NCI-H2196 (cell line): ENCODE results near the gene GPR89B.
"Not testable (repeated sequence)": the region's sequence is repeated elsewhere in the genome, so short reads cannot be mapped to it uniquely, and the experiment has no call there.

Source experiments
- DNase-seq: peaks from one replicate; lab custom pipeline; 2025; ENCODE audit not compliant: unreplicated experiment; lab: John Stamatoyannopoulos, UW

GPR89B gene

DNA sequence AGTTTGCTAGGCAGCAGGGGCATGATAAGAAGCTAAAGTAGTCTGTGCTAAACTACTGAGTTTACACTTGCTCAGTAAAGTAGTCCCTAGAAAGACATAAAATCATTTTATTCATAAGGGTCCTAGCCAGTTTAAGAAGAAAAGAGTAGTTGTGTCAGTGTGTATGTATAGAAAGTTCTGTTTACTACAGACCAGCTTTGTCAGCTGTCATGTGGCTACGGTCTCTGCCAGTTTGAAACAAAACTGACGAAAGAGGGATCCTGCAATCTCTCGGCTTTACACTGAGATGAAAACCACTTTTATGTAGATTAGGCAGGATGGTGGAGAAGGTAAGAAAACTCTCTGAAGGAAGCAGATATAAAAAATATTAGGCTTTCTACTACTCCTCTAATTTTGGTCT, 7.1 kb downstream of the GPR89B start:
- not testable (repeated sequence) for DNase-seq

DNA sequence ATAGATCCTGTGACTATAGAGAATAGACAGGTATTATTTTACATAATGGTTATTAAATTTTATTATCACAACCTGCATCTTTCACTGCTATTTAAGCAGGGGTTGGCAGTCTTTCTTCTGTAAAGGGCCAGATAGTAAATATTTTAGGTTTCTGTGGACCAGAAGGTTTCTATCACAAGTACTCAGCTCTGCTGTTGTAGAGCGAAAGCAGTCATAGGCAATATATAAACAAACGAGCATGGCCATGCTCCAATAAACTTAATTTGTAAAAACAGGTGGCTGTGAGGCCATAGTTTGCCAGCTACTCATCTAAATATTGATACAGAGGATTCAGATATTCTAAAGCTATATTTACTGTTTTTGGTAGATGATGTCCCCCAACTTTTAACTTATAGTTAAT, 12.2 kb downstream of the GPR89B start:
- DNase-seq = not testable (repeated sequence)

DNA sequence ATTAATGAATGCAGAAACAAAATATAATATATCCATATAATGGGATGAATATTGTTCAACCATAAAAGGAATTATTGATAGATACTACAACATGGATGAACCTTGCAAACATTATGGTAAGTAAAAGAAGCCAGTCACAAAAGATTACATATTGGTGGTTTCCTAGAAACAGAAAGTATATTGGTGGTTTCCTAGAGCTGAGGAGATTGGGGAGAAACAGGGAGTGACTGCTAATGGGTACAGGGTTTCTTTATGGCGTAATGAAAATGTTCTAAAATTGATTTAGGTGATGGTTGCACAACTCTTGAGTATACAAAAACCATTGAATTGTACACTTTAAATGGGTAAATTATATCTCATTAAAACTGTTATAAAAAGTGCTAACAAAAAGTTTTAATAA, 14.3 kb downstream of the GPR89B start:
- DNase-seq = not testable (repeated sequence)

DNA sequence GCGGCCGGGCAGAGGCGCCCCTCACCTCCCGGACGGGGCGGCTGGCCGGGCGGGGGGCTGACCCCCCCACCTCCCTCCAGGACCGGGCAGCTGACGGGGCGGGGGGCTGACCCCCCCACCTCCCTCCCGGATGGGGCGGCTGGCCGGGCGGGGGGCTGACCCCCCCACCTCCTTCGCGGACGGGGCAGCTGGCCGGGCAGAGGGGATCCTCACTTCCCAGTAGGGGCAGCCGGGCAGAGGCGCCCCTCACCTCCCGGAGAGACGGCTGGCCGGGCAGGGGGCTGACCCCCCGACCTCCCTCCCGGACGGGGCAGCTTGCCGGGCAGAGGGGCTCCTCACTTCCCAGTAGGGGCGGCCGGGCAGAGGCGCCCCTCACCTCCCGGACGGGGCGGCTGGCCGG, 21.3 kb downstream of the GPR89B start:
- not testable (repeated sequence) for DNase-seq

DNA sequence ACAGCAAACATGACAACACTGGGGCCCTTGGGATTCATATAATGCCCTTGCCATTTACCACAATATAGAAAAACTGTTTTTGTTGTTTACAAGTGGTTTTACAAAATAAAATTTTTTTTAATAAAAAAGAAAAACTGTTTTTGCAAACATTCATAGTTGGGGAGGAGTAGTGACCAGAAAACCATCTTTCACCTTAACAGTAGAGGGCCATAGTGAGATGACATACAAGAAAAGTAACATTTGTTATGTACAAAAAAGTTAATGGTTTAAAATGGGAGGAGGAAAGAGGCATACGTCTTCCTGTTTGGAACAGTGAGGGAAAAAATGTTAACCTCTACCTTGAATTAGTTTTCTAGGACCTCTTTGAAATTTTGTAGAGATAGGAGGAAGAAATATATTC, 30.7 kb downstream of the GPR89B start:
- not testable (repeated sequence) for DNase-seq

DNA sequence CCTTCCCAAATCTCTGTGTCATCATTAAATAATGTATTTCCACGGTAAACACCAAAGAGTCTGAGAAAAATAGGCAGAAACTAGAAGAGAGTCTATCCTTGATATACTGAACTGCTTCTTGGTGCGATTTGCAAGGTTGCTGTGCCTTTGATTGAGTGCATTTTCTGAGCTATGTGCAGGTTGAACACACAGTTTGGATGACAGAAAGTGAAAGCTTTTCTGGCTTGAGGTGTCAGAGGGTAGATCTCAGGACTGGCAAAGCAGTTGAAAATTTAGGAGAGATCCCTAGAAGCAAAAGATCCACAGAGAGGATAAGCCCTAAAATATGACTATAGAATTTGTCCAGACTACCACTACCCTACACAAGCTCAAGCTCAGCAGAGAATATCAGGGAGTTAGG, 31.5 kb downstream of the GPR89B start:
- not testable (repeated sequence) for DNase-seq

DNA sequence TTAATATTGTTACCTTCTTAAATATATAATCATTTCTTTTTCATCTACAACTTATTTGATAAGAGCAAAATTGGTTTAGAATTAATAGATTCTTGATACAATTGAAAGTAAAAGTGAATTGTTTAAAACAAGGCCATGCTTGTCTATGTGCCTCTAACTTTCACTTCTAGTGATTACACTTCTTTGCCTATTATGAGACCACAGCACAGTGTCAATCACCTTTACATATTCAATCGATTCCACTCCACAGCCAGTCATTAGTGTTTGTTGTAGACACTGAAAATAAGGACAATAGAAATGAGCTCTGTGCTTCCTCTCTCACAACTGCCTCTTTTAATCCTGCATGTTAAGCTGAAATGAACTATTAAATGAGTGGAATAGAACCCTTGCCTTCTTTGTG, 36.4 kb downstream of the GPR89B start:
- not testable (repeated sequence) for DNase-seq

DNA sequence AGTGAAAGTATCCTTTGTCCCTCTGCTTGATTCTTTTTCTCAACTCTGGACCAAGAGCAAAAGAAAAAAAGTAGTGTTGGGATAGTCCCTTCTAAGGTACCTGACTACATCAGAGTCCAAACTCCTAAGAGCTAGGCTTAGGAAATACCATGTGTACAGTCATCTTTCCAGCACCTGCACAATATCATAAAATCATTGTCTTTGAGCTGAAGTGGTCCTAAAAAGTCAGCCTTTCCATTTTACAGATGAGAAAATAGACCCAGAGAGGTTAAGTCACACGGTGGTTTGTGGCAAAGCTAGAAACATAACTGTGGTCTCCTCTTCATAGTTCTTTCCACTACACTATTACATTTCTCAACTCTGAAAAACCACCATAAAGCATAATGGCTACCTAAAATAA, 38.4 kb downstream of the GPR89B start:
- not testable (repeated sequence) for DNase-seq

DNA sequence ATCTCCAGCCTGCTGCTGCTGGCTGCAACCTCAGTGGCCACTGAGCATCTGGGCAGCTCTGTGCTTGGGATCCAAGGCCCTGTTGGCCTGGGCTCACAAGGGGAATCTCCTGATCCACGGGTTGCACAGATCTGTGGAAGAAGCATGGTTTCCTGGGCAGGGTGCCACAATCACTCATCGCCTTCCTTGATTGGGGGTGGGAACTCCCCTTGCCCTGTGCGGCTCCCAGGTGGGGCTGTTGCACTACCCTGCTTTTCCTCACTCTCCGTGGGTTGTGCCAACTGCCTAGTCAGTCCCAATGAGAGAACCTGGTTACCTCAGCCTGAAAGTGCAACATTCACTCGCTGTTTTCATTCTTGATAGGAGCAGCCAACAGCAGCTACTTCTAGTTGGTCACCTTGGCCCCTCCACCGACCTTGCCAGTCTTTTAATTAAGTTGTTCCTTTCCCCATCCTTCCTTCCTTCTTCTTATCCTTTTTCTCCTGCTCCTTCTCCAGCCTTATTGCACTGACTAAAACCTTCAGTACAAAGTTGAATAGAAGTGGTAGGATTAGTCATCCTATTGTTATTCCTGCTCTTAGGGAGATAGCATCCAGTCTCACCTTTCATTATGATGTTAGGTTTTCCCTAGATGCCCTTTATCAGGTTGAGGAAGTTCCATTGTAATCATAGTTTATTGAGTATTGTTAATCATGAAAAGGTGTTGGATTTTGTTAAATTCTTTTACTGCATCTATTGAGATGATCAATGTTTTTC, 50.9 kb downstream of the GPR89B start:
- not testable (repeated sequence) for DNase-seq

DNA sequence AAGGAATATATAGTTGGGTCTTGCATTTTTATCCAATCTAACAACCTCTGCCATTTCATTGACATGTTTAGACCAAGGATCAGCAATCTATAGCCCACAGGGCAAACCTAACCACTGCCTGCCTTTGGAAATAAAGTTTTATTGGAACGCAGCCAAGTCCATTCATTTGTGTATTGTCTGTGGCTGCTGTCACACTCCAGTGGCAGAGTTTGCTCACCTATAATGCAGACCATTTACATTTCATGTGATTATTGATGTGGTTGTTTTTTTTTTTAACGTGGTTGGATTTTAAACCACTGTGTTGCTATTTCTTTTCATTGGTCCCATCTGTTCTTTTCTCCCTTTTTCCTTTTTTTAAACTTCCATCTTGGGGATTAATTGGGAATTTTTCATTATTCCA, 57.2 kb downstream of the GPR89B start:
- DNase-seq = not testable (repeated sequence)

DNA sequence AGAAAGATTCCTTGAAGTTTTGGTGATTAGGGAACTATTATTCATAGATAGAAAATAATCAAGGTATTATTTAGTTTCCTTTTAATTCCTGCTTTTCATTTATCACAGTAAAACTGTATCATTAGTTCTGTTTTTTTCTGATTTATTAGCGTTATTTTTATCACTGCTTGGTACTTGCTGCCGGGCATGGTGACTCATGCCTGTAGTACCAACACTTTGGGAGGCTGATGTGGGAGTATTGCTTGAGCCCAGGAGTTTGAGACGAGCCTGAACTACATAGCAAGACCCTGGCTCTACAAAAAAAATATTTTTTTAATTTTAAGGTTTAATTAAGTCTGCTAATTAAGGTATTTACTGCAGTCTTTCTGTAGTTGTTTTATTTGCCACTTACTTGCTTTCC, 59.7 kb downstream of the GPR89B start:
- DNase-seq = not testable (repeated sequence)

DNA sequence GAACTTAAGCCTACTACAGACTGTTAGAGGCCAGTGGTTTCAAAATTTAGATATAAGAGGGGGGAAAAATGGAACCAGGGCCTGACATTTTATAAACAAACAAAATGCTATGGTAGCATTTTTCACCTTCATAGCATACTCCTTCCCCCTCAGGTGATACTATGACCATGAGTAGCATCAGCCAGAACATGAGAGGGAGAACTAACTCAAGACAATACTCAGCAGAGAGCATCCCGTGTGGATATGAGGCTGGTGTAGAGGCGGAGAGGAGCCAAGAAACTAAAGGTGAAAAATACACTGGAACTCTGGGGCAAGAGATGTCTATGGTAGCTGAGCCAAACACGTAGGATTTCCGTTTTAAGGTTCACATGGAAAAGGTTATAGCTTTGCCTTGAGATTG, 64.7 kb downstream of the GPR89B start:
- DNase-seq = not testable (repeated sequence)

DNA sequence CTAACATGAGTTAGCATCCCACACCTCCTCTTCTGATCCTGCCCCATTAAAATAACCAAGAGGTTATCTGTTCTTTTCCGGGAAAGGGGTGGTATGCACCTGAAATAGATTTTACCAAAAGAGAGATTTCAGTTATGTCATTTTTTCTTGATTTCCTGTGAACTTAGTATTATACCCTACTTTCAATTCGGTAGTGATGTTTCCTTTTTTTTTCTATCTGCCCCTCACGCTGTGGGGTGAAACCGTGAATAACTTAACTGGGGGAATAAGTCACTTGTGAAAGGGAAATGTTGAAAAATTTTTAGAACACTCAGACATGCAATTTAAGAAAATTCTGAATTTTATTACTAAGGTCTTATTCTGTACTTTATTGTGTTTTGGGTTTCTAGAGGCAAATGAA, 65.2 kb downstream of the GPR89B start:
- DNase-seq = not testable (repeated sequence)

DNA sequence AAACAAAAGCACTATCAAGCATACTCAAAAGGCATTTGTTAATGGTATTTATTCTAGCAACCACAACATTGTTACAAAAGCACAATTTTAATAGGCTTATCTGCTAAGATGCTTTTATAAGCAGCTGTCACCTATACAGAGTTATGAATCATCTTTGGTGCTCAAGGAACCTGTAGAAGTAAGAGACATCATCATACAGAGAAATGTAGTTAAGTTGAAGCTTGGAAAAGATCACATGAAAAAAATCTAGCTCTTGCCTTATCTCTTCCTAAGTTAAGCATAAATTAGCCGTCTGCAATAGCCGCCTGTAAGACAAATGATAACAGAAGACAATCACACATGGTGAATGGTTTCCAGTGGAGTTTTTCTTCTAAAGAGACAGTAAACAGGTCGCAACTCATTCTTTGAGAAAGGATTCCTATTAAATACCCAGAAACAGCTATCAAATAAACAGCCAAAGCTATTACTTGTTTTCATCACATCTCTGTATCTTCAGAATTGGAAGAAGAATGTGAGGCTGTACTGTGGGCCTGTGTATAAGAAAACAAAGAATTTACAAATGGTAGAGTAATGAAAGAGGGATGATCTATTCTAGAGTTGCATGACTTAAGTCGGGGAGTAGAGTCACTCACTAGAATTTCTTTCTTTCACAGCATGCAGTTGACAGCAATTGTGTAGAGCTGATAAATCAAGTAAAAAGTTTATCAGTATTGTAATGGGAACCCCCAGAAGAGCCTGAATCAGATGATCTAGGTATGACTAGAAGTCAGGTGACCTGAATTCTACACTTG, 65.8 kb downstream of the GPR89B start:
- DNase-seq = not testable (repeated sequence)

DNA sequence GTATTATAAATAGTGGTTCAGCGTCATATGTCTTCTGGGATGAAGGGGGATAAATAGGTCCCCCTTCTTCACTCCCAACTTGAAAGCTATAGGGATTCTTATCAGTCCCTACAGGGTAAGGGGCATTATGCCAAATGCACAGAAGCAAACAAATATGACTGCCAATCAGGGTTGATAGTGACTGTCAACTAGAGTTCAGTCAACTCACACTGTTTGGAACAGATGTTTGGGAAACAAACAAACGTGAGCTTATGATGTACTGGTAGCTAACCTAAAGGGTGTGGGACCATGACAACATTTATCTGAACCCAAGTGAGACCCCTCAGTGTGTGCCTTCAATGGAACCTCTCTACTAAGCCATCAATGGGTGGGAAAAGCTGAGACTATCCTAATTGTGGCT, 67.9 kb downstream of the GPR89B start:
- DNase-seq = not testable (repeated sequence)

DNA sequence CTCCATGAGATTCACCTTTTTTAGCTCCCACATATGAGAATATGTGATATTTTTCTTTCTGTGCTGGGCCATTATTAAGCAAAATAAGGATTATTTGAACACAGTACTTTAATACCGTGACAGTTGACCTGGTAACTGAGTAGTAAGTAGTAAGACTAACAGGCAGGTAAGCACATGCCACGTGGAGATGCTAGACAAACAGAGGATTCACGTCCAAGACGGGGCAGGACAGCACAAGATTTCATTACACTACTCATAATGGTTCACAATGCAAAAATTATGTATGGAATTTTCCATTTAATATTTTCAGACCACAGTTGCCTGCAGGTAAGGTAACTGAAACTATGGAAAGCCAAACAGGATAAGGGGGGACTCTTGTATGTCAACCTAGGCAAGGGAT, 79.5 kb downstream of the GPR89B start:
- DNase-seq = not testable (repeated sequence)

DNA sequence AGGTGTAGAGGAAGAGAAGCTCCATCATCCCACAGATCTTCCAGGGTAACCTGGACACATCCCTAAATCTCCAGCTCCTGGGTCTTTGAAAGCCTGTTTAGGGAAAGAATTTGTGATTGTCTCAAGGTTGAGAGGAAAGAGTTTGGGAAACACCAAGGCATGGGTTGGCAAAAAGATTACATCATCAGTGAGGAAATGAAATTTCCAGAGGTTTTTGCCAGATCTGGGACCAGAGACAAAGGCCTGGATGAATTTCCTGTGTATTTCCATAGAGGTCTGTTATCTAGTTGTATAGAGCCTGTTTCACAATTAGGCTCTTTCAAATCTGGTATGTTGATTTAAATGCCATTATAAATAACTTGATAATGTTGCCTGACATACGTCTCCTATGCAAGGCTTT, 82.3 kb downstream of the GPR89B start:
- no peak for DNase-seq

DNA sequence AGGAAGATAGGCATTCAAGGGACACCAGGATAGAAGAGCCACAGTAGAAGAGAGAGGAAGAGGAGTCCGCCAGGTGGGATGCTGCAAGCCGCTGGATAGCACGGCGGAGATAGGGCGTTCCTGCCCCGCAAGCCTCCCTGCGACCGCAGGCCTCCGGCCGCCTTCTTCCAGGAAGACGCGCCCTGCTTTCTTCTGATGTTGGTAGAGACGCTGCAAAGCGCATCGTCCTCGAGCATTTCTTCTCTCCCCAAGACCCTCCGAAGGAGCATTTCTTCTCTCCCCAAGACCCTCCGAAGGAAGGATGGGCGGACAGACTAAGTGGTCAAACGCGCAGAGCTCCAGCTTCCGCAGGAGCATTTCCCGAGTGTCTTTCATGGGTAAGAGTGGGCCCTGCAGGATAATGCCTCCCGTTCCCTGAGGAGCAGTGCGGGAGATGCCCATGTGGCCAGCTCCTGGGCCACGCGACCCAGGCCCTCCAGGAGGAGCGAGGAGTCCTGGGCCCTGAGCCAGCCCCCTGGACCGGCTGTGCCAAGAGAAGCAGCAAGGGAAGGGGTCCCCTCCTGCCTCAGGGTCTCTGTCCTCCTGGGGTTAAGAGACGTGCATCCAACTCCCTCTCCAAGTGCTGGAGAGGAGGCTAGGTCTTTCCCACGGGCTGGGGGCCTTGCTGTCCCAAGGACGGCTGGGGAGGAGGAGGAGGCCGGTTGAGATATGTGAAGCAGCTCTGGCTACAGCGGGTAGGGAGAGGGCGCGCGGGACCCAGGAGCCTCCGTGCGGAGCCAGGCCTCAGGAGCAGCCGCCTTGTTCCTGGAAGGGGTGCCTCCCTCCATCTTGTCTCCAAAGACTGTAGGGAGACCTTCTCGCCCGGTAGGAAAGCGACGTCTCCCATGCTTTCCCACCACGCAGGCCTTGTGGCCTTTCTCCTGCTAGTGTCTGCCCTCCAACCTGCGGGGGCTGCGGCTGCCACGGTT, 85.2 kb downstream of the GPR89B start:
- DNase-seq = not testable (repeated sequence)

DNA sequence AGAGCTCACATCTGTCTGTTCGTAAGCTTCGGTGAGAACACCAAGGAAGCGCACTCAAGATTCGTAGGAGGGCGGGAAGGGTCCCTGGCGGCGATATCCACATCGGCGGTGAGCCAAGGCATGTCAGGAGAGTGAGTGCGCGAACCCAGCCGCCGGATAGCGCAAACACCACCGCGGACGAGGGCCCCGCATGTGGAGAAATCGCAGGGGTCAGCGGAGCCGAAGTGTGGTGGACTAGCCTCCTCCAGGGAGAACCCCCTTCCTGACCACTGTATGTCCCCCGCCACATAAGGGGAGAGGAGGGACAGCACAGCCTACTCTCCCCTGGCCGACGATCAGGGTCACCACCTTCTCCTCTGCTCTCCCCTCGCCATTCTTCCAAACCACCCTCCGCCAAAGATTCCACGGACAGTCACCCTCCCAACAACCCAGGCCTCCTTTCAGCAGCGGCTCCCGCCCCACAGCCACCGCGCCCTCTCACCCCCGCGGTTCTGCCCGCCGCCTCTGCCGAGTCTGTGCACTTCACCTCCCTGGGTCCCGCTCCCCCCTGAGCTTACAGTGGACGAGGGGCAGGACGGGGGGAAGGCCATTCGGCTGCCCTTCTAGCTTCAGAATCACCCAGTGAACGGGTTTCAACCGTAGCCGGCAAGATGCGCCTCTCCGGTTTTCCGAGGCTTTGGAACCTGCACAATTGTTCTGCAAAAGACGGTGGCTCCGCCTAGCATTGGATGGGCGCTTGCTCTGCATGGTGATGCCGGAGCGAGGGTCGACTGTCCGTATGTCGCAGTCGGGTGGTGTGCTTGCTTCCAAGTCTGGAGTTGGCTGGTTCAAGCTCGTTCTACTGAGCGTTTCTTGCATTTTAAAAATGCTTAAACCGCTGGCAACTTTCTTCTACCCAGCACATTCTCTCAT, 86.3 kb downstream of the GPR89B start:
- not testable (repeated sequence) for DNase-seq

DNA sequence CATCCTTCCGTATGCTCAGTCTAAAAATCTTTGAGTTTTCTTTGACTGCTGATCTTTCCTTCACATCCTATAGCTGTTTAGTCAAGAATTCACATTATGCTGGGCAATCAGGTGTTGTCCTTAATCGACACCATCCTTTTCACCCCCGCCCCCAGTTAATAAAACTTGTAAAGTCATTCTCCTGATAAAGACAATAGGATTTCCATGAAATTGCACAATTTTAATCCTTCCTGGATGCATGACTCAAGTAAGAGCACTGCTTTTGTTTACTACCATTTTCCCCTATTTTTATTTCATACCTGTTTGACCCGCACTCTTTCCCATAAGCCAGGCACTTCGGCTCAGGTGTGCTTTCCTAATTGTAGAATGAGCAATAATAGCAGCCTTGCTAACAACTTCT, 96.7 kb downstream of the GPR89B start:
- not testable (repeated sequence) for DNase-seq
